HG02571 (cell line): ENCODE results near the gene PCNX2.
"Not testable (repeated sequence)": the region's sequence is repeated elsewhere in the genome, so short reads cannot be mapped to it uniquely, and the experiment has no call there.

ENCODE experiments used
- ATAC-seq: cut with Tn5 transposase; IDR thresholded peaks from one replicate; pipeline ENCODE4 v1.9.1; 2021; ENCODE audit warnings: mild to moderate bottlenecking, moderate library complexity; ENCODE audit not compliant: unreplicated experiment

PCNX2 gene

GRCh38 chr1:233024199-233024598 is 271.3 kb downstream of the PCNX2 start:
- no peak for ATAC-seq

- ATAC-seq, result no peak
These were observed 273.3 kb downstream of the PCNX2 start for GRCh38 chr1:233022246-233022645.

GRCh38 chr1:233020426-233020825 is 275.1 kb downstream of the PCNX2 start:
- no peak for ATAC-seq

- no peak for ATAC-seq
These were observed 275.7 kb downstream of the PCNX2 start for GRCh38 chr1:233019778-233020325.

- ATAC-seq, result no peak
These were observed 276.4 kb downstream of the PCNX2 start for GRCh38 chr1:233019083-233019482.

- ATAC-seq, result no peak
These were observed 278.7 kb downstream of the PCNX2 start for GRCh38 chr1:233016798-233017197.

GRCh38 chr1:233015965-233016364 is 279.6 kb downstream of the PCNX2 start:
- no peak for ATAC-seq

- ATAC-seq, result no peak
These were observed 283.5 kb downstream of the PCNX2 start for GRCh38 chr1:233012021-233012420.

GRCh38 chr1:233010146-233010545 is 285.4 kb downstream of the PCNX2 start:
- ATAC-seq, result no peak

GRCh38 chr1:233006541-233006973 is 289.0 kb downstream of the PCNX2 start:
- no peak for ATAC-seq

GRCh38 chr1:233006108-233006507 is 289.4 kb downstream of the PCNX2 start:
- ATAC-seq, result no peak

GRCh38 chr1:233005703-233006102 is 289.8 kb downstream of the PCNX2 start:
- no peak for ATAC-seq

- ATAC-seq, result no peak
These were observed 290.4 kb downstream of the PCNX2 start for GRCh38 chr1:233005156-233005555.

GRCh38 chr1:233004451-233004850 is 291.1 kb downstream of the PCNX2 start:
- ATAC-seq, result no peak

GRCh38 chr1:233003638-233004037 is 291.9 kb downstream of the PCNX2 start:
- not testable (repeated sequence) for ATAC-seq

GRCh38 chr1:232999956-233000625 is 295.4 kb downstream of the PCNX2 start:
- no peak for ATAC-seq

- no peak for ATAC-seq
These were observed 296.9 kb downstream of the PCNX2 start for GRCh38 chr1:232998646-232999045.

- no peak for ATAC-seq
These were observed 297.4 kb downstream of the PCNX2 start for GRCh38 chr1:232998138-232998537.

- no peak for ATAC-seq
These were observed 299.4 kb downstream of the PCNX2 start for GRCh38 chr1:232996143-232996542.

- no peak for ATAC-seq
These were observed 300.3 kb downstream of the PCNX2 start for GRCh38 chr1:232995189-232995588.

- ATAC-seq, result no peak
These were observed 302.0 kb downstream of the PCNX2 start for GRCh38 chr1:232993555-232993954.

GRCh38 chr1:232992227-232992626 is 303.3 kb downstream of the PCNX2 start:
- ATAC-seq, result no peak

- ATAC-seq, result no peak
These were observed 304.3 kb downstream of the PCNX2 start for GRCh38 chr1:232991238-232991637.
